ENCODE results near the gene STK38. TPM values are rescaled to one million over a fixed set of nuclear protein-coding genes. Genes with fewer than 3 reads are reported as not detected.
"Not testable (repeated sequence)": the region's sequence is repeated elsewhere in the genome, so short reads cannot be mapped to it uniquely, and the experiment has no call there.

The STK38 gene
- total RNA-seq, 4 donors from 2014 or later, result 57.8 to 107 (median 87.9) TPM

DNA sequence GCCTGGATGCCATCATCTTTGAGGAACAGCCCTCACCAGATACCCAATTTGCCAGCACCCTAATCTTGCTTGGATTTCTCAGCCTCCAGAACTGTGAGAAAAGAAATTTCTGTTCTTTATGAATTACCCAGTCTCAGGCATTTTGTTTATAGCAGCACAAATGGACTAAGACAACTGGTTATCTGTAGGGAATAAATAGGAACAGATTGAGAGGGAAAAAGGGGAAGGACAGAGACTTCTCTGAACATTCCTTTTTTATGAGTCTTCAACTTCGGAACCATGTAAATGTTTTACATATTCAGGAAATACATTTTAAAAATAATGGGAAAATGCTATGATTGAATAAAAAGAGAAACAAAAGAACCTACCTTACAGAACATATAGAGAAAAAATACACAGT lies 83.6 kb downstream of the STK38 start:
- no peak for DNase-seq
- H3K27me3 ChIP-seq, result no peaks in the 10 kb centered on the region
- TF ChIP-seq, protein P1, sequence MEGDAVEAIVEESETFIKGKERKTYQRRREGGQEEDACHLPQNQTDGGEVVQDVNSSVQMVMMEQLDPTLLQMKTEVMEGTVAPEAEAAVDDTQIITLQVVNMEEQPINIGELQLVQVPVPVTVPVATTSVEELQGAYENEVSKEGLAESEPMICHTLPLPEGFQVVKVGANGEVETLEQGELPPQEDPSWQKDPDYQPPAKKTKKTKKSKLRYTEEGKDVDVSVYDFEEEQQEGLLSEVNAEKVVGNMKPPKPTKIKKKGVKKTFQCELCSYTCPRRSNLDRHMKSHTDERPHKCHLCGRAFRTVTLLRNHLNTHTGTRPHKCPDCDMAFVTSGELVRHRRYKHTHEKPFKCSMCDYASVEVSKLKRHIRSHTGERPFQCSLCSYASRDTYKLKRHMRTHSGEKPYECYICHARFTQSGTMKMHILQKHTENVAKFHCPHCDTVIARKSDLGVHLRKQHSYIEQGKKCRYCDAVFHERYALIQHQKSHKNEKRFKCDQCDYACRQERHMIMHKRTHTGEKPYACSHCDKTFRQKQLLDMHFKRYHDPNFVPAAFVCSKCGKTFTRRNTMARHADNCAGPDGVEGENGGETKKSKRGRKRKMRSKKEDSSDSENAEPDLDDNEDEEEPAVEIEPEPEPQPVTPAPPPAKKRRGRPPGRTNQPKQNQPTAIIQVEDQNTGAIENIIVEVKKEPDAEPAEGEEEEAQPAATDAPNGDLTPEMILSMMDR (IDR thresholded peaks at IDR 0.05), result no peak
- no peak for TF ChIP-seq POLR2A (IDR thresholded peaks at IDR 0.05)
- peaks cover 0 to 8% (median 0%) of the 10 kb centered on the region in 4 donors for H3K4me1 ChIP-seq
- no peaks in the 10 kb centered on the region for H3K36me3 ChIP-seq
- H3K9me3 ChIP-seq, result no peaks in the 10 kb centered on the region
- H3K27ac ChIP-seq, result no peak overlapping the region
- H3K4me3 ChIP-seq, result no peak overlapping the region

DNA sequence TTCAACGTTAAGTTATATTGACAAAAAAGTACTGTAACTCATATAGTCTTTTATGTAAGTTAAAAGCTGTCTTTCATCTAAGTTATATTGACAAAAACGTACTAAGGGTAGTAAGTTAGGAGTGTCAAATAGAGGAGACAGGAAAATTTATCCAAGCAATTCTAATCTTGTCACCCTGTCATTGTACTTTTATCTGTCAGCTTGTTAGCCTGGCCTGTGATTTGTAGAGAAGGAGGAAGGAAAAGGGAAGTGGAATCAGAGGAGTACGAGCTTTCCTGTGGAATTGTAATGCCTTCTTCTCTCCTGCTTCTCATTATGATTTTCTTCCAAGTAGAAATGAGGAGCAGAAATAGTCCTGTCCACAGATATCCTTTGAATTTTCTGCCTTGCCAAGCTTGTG lies 85.6 kb downstream of the STK38 start:
- Histone ChIP-seq H3K4me3 (no peak overlapping the region), H3K27ac (no peak overlapping the region), H3K27me3 (no peaks in the 10 kb centered on the region), H3K4me1 (peaks cover 0 to 8% (median 0%) of the 10 kb centered on the region in 4 donors), H3K36me3 (no peaks in the 10 kb centered on the region), H3K9me3 (no peaks in the 10 kb centered on the region)
- no peak for DNase-seq
- no peak for TF ChIP-seq POLR2A (IDR thresholded peaks at IDR 0.05)
- TF ChIP-seq, protein P1 (IDR thresholded peaks at IDR 0.05), result no peak

DNA sequence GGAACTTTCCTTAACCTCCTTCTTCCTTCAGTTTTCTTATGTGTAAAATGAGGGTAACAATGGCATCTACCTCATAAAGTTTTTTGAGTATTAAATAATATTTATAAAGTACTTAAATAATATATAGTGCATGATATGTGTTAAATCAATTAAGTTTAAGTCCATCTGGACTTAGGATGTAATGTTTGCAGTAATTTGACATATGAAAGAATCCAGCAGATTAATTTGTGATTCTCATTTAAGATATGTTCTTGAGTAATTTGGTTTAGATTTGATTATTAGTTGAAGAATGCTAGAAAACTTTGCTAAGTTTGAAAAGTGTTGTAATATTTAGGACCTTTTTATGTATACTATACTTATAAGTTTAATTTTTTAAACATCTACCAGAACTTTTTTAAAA lies 86.4 kb downstream of the STK38 start:
- TF ChIP-seq, protein P1 (IDR thresholded peaks at IDR 0.05), result no peak
- no peak for TF ChIP-seq POLR2A (IDR thresholded peaks at IDR 0.05)

DNA sequence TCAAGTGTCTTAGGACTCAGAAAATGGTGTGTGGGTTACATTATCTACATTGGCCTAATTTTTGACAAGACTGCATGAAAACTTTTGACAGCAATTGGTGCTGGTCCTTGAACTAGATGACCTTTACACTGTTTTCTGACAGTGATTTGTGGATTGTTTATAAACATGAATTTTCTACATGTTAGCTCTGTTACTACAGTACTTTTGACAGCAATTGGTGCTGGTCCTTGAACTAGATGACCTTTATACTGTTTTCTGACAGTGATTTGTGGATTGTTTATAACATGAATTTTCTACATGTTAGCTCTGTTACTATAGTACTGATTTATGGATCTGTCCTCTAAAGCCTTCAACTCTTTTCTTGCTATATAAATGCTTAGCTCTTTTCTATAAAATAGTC lies 87.8 kb downstream of the STK38 start:
- Histone ChIP-seq H3K27me3 (no peaks in the 10 kb centered on the region), H3K27ac (no peak overlapping the region), H3K9me3 (no peaks in the 10 kb centered on the region), H3K4me1 (peaks cover 0 to 8% (median 0%) of the 10 kb centered on the region in 4 donors), H3K36me3 (no peaks in the 10 kb centered on the region), H3K4me3 (no peak overlapping the region)
- TF ChIP-seq, protein P1 (IDR thresholded peaks at IDR 0.05), result no peak
- no peak for TF ChIP-seq POLR2A (IDR thresholded peaks at IDR 0.05)
- no peak for DNase-seq

More for the DNA sequence above, 86.4 kb downstream of the STK38 start:
- Histone ChIP-seq H3K4me3 (no peak overlapping the region), H3K27ac (no peak overlapping the region), H3K4me1 (peaks cover 0 to 8% (median 0%) of the 10 kb centered on the region in 4 donors), H3K36me3 (no peaks in the 10 kb centered on the region), H3K27me3 (no peaks in the 10 kb centered on the region), H3K9me3 (no peaks in the 10 kb centered on the region)
- DNase-seq, result no peak

DNA sequence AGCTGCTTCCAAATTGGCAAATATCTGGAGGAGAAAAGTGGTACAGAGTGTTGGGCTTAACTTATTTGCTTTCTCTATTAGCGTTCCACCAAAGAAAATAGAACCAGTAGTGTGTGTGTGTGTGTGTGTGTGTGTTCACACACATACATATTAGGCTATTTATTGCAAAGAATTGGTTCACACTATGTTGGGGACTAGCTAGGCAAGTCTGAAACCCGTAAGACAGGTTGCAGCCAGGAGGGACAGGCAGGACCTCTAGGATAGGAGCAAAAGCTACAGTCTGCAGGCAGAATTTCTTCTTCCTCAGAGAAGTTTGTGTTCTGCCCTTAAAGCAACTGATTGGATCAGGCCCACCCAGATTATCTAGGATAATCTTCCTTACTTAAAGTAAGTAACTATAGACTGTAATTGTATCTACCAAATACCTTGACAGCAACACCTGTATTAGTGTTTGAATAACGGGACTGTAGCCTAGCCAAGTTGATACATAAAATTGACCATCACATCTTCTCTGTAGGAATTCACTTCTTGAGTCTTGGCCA lies 91.7 kb downstream of the STK38 start:
- TF ChIP-seq, protein P1 (IDR thresholded peaks at IDR 0.05), result no peak
- TF ChIP-seq POLR2A (IDR thresholded peaks at IDR 0.05), result no peak
- no peaks in the 10 kb centered on the region for H3K27me3 ChIP-seq
- DNase-seq, result no peak
- H3K4me1 ChIP-seq, result peaks cover 0 to 8% (median 0%) of the 10 kb centered on the region in 4 donors
- H3K27ac ChIP-seq, result no peak overlapping the region
- H3K9me3 ChIP-seq, result no peaks in the 10 kb centered on the region
- H3K4me3 ChIP-seq, result no peak overlapping the region
- peaks cover 0 to 4% (median 0%) of the 10 kb centered on the region in 3 donors for H3K36me3 ChIP-seq

DNA sequence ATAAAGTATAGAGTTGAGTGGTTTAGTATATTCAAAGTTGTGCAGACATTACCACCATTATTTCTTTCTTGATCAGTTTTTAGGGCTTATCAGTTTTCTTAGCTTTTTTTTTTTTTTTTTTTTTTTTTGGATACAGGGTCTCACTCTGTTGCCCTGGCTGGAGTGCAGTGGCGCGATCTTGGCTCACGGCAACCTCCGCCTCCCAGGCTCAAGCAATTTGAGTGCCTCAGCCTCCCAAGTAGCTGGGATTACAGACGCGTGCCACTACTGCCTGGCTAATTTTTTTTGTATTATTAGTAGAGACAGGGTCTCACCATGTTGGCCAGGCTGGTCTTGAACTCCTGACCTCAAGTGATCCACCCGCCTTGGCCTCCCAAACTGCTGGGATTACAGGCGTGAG lies 94.4 kb downstream of the STK38 start:
- not testable (repeated sequence) for H3K27ac ChIP-seq, H3K4me1 ChIP-seq, H3K27me3 ChIP-seq, H3K9me3 ChIP-seq, H3K4me3 ChIP-seq, DNase-seq
- H3K36me3 ChIP-seq, result peaks cover 0 to 16% (median 0%) of the 10 kb centered on the region in 3 donors

DNA sequence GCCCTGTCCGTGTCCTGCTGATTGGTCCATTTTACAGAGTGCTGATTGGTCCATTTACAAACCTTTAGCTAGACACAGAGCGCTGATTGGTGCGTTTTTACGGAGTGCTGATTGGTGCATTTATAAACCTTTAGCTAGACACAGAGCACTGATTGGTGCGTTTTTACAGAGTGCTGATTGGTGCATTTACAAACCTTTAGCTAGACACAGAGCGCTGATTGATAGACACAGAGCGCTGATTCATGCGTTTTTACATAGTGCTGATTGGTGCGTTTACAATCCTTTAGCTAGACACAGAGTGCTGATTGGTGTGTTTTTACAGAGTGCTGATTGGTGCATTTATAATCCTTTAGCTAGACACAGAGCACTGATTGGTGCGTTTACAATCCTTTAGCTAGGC lies 98.1 kb downstream of the STK38 start:
- H3K4me1 ChIP-seq, result peaks cover 0 to 13% (median 3%) of the 10 kb centered on the region in 4 donors
- H3K9me3 ChIP-seq, H3K27ac ChIP-seq, H3K4me3 ChIP-seq, DNase-seq, H3K27me3 ChIP-seq: not testable (repeated sequence)
- peaks cover 0 to 16% (median 0%) of the 10 kb centered on the region in 3 donors for H3K36me3 ChIP-seq
